A673 (cell line): ENCODE data around the gene NFATC2. TPM values are rescaled to one million over a fixed set of nuclear protein-coding genes. Genes with fewer than 3 reads are reported as not detected.
A peak's percentile ranks its signal among the peaks of the same experiment; 100 is the strongest.

Experiments
- BruUV-seq: library from RNA; stranded (reverse); fragments of 400-500 nt; replicated peaks from 2 replicates; lab custom pipeline; 2021; lab: Mats Ljungman, UMichigan
- CTCF ChIA-PET: fragments of 300-600 bp; sonication (Branson Sonifier 250); formaldehyde crosslinking; loops from one replicate; lab custom pipeline; 2022; ENCODE audit warnings: antibody characterized with exemption; lab: Charles Lee
- POLR2A ChIA-PET: fragments of 300-600 bp; sonication (Branson Sonifier 250); formaldehyde crosslinking; loops from one replicate; lab custom pipeline; 2022; ENCODE audit warnings: antibody characterized with exemption; ENCODE audit not compliant: low non-redundant PET; lab: Charles Lee
- DNase-seq: peaks from one replicate; pipeline ENCODE4 v3.0.0-alpha.2; 2015; ENCODE audit warnings: low spot score
- H3K27ac ChIP-seq: fragments of 200-600 bp; sonication (generic); 2 replicates; pipeline ENCODE4 v1.5.1; 2016; ENCODE audit warnings: mixed run types, low read depth, mild to moderate bottlenecking, mixed read lengths, antibody characterized with exemption, low read length; ENCODE audit not compliant: poor library complexity, severe bottlenecking
- H3K27me3 ChIP-seq: fragments of 200-600 bp; sonication (generic); replicated peaks from 2 replicates; pipeline ENCODE4 v1.6.1; 2017; ENCODE audit warnings: mixed run types, low read depth, mild to moderate bottlenecking, mixed read lengths, antibody characterized with exemption, low read length; ENCODE audit not compliant: insufficient read depth, poor library complexity
- H3K36me3 ChIP-seq: fragments of 200-600 bp; sonication (generic); 2 replicates; pipeline ENCODE4 v1.6.1; 2016; ENCODE audit warnings: mixed run types, mild to moderate bottlenecking, mixed read lengths, antibody characterized with exemption, low read length; ENCODE audit not compliant: insufficient read depth, poor library complexity, severe bottlenecking
- H3K4me1 ChIP-seq: fragments of 200-600 bp; sonication (generic); 2 replicates; pipeline ENCODE4 v1.6.1; 2017; ENCODE audit warnings: mixed run types, mild to moderate bottlenecking, mixed read lengths, antibody characterized with exemption, low read length; ENCODE audit not compliant: insufficient read depth, poor library complexity, severe bottlenecking
- H3K4me3 ChIP-seq: fragments of 200-600 bp; sonication (generic); 2 replicates; pipeline ENCODE4 v1.5.1; 2016; ENCODE audit warnings: low read depth, mixed run types, mild to moderate bottlenecking, mixed read lengths, low read length; ENCODE audit not compliant: poor library complexity, severe bottlenecking
- H3K9me3 ChIP-seq: fragments of 200-600 bp; sonication (generic); 2 replicates; pipeline ENCODE4 v1.6.1; 2016; ENCODE audit warnings: mixed run types, low read depth, mild to moderate bottlenecking, mixed read lengths, antibody characterized with exemption, low read length; ENCODE audit not compliant: poor library complexity, severe bottlenecking
- EZH2 ChIP-seq: fragments of 200-600 bp; sonication (generic); IDR thresholded peaks from 2 replicates; pipeline ENCODE4 v1.6.1; 2017; ENCODE audit warnings: borderline replicate concordance, low read depth, mild to moderate bottlenecking, mixed read lengths, antibody characterized with exemption, low read length; ENCODE audit not compliant: poor library complexity, severe bottlenecking
- intact Hi-C: fragments of 100-400 bp; cut with micrococcal nuclease; formaldehyde crosslinking; loops from one replicate; pipeline ENCODE4 v1.10.0; 2022; ENCODE audit not compliant: unreplicated experiment
- total RNA-seq: library from RNA; stranded (reverse); gene quantifications from 2 replicates; pipeline ENCODE4 v1.2.3, GENCODE V29; 2021
- TF ChIP-seq, protein P1 (sequence below): fragments of 300-800, 200-600 bp; sonication (generic); conservative IDR thresholded peaks from 2 replicates; pipeline ENCODE4 v1.5.1; 2017; ENCODE audit warnings: low read depth, mild to moderate bottlenecking, antibody characterized with exemption, low read length, moderate library complexity, mixed read lengths

The NFATC2 gene
- total RNA-seq, 1 experiment from 2014 or later: 0.64 TPM

DNA sequence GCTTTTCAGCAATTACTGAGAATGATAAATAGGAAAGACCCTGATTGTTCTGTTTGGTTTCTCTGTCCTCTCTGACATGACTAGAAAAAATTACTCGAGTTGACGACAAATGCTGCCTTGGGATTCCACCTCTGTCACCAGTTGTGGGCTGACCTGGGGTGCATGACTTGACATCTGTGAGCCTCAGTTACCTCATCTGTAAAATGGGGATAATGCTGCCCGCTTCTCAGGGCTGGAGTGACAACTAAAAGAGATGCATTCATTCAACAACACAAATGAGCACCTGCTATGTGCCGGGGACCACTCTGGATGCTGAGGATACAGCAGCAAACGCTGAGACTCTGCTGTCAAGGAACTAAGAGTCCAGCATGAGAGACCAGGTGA is 94.8 kb downstream of the NFATC2 start:
- ChIA-PET CTCF (no interaction called here), POLR2A (no interaction called here)
- Histone ChIP-seq H3K36me3 (no peaks in the 10 kb centered on the region), H3K4me1 (peaks cover 13% of the 10 kb centered on the region), H3K4me3 (no peak overlapping the region), H3K27me3 (no peaks in the 10 kb centered on the region), H3K27ac (no peak overlapping the region), H3K9me3 (no peaks in the 10 kb centered on the region)
- intact Hi-C loops: no loop called here
- no TSS peak for BruUV-seq
- DNase-seq: no peak
- TF ChIP-seq, protein P1, sequence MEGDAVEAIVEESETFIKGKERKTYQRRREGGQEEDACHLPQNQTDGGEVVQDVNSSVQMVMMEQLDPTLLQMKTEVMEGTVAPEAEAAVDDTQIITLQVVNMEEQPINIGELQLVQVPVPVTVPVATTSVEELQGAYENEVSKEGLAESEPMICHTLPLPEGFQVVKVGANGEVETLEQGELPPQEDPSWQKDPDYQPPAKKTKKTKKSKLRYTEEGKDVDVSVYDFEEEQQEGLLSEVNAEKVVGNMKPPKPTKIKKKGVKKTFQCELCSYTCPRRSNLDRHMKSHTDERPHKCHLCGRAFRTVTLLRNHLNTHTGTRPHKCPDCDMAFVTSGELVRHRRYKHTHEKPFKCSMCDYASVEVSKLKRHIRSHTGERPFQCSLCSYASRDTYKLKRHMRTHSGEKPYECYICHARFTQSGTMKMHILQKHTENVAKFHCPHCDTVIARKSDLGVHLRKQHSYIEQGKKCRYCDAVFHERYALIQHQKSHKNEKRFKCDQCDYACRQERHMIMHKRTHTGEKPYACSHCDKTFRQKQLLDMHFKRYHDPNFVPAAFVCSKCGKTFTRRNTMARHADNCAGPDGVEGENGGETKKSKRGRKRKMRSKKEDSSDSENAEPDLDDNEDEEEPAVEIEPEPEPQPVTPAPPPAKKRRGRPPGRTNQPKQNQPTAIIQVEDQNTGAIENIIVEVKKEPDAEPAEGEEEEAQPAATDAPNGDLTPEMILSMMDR: no peak

GRCh38 chr20:51447097-51447764 is 95.3 kb downstream of the NFATC2 start:
- ChIA-PET CTCF (no interaction called here), POLR2A (no interaction called here)
- peaks cover 13% of the 10 kb centered on the region for H3K4me1 ChIP-seq
- H3K36me3 ChIP-seq: no peaks in the 10 kb centered on the region
- intact Hi-C loops: no loop called here
- peak; percentile 87 for DNase-seq
- H3K4me3 ChIP-seq: no peak overlapping the region
- BruUV-seq: no TSS peak
- no peak overlapping the region for H3K27ac ChIP-seq
- no peaks in the 10 kb centered on the region for H3K27me3 ChIP-seq
- no peaks in the 10 kb centered on the region for H3K9me3 ChIP-seq
- TF ChIP-seq, protein P1: no peak
- TF ChIP-seq EZH2: no peak

DNA sequence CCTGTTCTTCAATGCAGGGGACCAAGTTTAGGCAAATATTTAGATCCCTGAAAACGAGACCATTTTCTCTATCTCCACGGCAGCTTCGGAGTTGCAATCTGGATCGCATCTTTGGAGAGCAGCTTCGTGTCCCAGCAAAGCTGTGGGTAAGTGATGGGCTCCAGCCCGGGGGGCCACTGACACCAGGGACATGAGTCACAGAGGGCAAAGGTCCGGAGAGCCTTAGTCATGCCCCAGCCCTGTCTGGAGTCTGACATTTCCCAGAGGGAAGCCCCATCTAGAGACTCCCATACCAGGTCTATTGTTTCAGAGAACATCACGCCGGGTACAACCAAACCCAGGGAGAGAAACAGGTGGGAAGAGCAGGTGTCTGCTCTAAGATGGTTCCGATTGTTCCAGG is 95.9 kb downstream of the NFATC2 start:
- Histone ChIP-seq H3K36me3 (no peaks in the 10 kb centered on the region), H3K27me3 (no peaks in the 10 kb centered on the region), H3K4me1 (peaks cover 13% of the 10 kb centered on the region), H3K4me3 (no peak overlapping the region), H3K9me3 (no peaks in the 10 kb centered on the region), H3K27ac (no peak overlapping the region)
- no TSS peak for BruUV-seq
- TF ChIP-seq, protein P1: no peak
- intact Hi-C loops: no loop called here
- peak; percentile 29 for DNase-seq
- CTCF ChIA-PET: no interaction called here
- POLR2A ChIA-PET: no interaction called here
